Right atrium auricular region (tissue), 2 donors: Measurements from ENCODE around the gene CHAC2. TPM values are rescaled to one million over a fixed set of nuclear protein-coding genes. Genes with fewer than 3 reads are reported as not detected.
"Not testable (repeated sequence)": the region's sequence is repeated elsewhere in the genome, so short reads cannot be mapped to it uniquely, and the experiment has no call there.

ENCODE experiments used
- DNase-seq: peaks from one replicate; pipeline ENCODE4 v3.0.0-alpha.2; 2019; ENCODE audit warnings: low spot score
- H3K27ac ChIP-seq, 2 donors: fragments of 200-600 bp; sonication (generic); 1 replicate in 1 of 2; 2 replicates in 1 of 2; pipeline ENCODE4 v1.5.1; 2016 to 2019
- H3K27me3 ChIP-seq, 2 donors: fragments of 200-600 bp; sonication (generic); one replicate each; pipeline versions ENCODE4 v1.5.1 to v1.6.0; 2017 to 2019
- H3K36me3 ChIP-seq: fragments of 200-600 bp; sonication (generic); one replicate; pipeline ENCODE4 v1.5.1; 2016
- H3K4me1 ChIP-seq, 2 donors: fragments of 200-600 bp; sonication (generic); one replicate each; pipeline versions ENCODE4 v1.5.1 to v1.6.0; 2017 to 2019
- H3K4me3 ChIP-seq, 2 donors: fragments of 200-600 bp; sonication (generic); 1 replicate in 1 of 2; 2 replicates in 1 of 2; pipeline ENCODE4 v1.5.1; 2017 to 2019; ENCODE audit warnings: mild to moderate bottlenecking in 1 of 2, moderate library complexity in 1 of 2
- H3K9me3 ChIP-seq, 2 donors: fragments of 200-600 bp; sonication (generic); one replicate each; pipeline ENCODE4 v1.5.1; 2019
- CTCF ChIP-seq, 2 donors: fragments of 200-600 bp; sonication (generic); IDR thresholded peaks; one replicate each; pipeline ENCODE4 v1.5.1; 2019; ENCODE audit warnings: antibody characterized with exemption in 2 of 2
- total RNA-seq, 2 donors: library from RNA; depleted of rRNA; stranded (reverse); fragments of >200 nt; gene quantifications; one replicate each; pipeline ENCODE4 v1.1.0, GENCODE V29; 2016

Gene CHAC2
- total RNA-seq, 2 donors from 2014 or later: 3.3 to 4.3 TPM

DNA sequence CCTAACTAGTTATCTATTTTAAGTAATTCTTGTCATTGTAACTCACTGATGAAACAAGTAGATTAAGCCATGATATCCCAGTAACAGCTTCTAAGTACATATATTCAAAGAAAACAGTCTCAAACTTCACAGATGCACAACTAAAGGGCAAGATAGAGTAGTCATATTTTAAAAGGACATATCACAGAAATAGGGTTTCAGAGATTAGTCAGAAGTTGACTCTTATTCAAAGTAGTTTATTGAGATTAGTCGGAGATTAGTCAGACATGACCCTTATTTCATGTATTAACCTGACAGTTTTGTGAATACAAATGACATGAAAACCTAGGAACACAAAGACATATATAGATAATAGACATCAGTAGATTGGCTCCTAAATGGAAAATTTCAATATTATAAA, 15.9 kb upstream of the CHAC2 start:
- Histone ChIP-seq H3K9me3 (peaks cover 0 to 4% of the 10 kb centered on the region in 2 donors), H3K27me3 (no peaks in the 10 kb centered on the region), H3K4me3 (no peak overlapping the region), H3K36me3 (peaks cover 7% of the 10 kb centered on the region), H3K27ac (no peak overlapping the region), H3K4me1 (no peaks in the 10 kb centered on the region)
- no peak for TF ChIP-seq CTCF (IDR thresholded peaks at IDR 0.05)
- DNase-seq: no peak

DNA sequence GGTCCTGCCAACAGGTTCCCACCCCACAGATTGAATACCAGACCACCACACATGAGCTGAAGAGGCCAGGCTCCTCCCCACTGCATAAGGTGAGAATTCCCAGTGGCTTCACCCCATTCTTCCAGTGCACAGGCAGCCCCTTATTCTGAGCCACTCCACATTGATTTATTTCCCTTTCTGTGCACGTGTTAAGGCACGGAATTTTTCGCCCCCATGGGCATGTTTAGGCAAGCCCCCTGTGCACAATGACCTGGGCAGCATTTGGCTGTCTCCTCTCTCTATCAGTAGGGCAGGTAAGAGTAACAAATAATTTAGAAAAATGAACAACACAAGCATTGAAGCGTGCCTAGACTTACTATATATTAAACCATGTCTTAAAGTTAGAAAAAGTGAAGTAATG, 15.2 kb upstream of the CHAC2 start:
- Histone ChIP-seq H3K9me3 (peaks cover 0 to 10% of the 10 kb centered on the region in 2 donors), H3K4me3 (no peak overlapping the region), H3K4me1 (no peaks in the 10 kb centered on the region), H3K27me3 (no peaks in the 10 kb centered on the region), H3K27ac (no peak overlapping the region), H3K36me3 (peaks cover 11% of the 10 kb centered on the region)
- TF ChIP-seq CTCF (IDR thresholded peaks at IDR 0.05): no peak
- DNase-seq: no peak

- no peaks in the 10 kb centered on the region for H3K4me1 ChIP-seq
- no peak overlapping the region for H3K27ac ChIP-seq
- TF ChIP-seq CTCF (IDR thresholded peaks at IDR 0.05): no peak
- H3K36me3 ChIP-seq: peaks cover 14% of the 10 kb centered on the region
- peaks cover 0 to 14% of the 10 kb centered on the region in 2 donors for H3K9me3 ChIP-seq
- no peak for DNase-seq
- no peaks in the 10 kb centered on the region for H3K27me3 ChIP-seq
- H3K4me3 ChIP-seq: no peak overlapping the region
These were observed 14.6 kb upstream of the CHAC2 start for GRCh38 chr2:53753041-53753440.

GRCh38 chr2:53755121-53755520, 12.5 kb upstream of the CHAC2 start:
- Histone ChIP-seq H3K9me3 (peaks cover 0 to 14% of the 10 kb centered on the region in 2 donors), H3K4me1 (no peaks in the 10 kb centered on the region), H3K27me3 (no peaks in the 10 kb centered on the region), H3K4me3 (no peak overlapping the region), H3K36me3 (peaks cover 14% of the 10 kb centered on the region), H3K27ac (no peak overlapping the region)
- peak; percentile 82 for DNase-seq
- TF ChIP-seq CTCF (IDR thresholded peaks at IDR 0.05): no peak

DNA sequence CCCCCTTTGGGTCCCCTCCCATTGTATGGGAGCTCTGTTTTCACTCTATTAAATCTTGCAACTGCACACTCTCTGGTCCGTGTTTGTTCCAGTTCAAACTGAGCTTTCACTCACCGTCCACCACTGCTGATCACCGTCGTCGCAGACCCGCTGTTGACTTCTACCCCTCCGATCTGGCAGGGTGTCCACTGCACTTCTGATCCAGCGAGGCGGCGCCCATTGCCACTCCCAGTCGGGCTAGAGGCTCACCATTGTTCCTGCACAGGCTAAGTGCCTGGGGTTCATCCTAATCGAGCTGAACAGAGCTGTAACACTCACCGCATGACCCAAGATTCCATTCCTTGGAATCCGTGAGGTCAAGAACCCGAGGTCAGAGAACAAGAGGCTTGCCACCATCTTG, 11.0 kb upstream of the CHAC2 start:
- no peak overlapping the region for H3K4me3 ChIP-seq
- no peak overlapping the region for H3K27ac ChIP-seq
- H3K36me3 ChIP-seq: peaks cover 14% of the 10 kb centered on the region
- H3K27me3 ChIP-seq: no peaks in the 10 kb centered on the region
- DNase-seq: no peak
- no peaks in the 10 kb centered on the region for H3K4me1 ChIP-seq
- TF ChIP-seq CTCF (IDR thresholded peaks at IDR 0.05): no peak
- peaks cover 0 to 14% of the 10 kb centered on the region in 2 donors for H3K9me3 ChIP-seq

- H3K4me3 ChIP-seq, H3K27ac ChIP-seq, H3K27me3 ChIP-seq, H3K4me1 ChIP-seq, DNase-seq: not testable (repeated sequence)
- H3K36me3 ChIP-seq: peaks cover 14% of the 10 kb centered on the region
- H3K9me3 ChIP-seq: peaks cover 0 to 14% of the 10 kb centered on the region in 2 donors
These were observed 10.4 kb upstream of the CHAC2 start for GRCh38 chr2:53757206-53757605.
